GM21529 (cell line): Measurements from ENCODE around the gene SRRM5.
"Not testable (repeated sequence)": the region's sequence is repeated elsewhere in the genome, so short reads cannot be mapped to it uniquely, and the experiment has no call there.

Source experiments
- ATAC-seq: cut with Tn5 transposase; IDR thresholded peaks from one replicate; pipeline ENCODE4 v1.9.1; 2021; ENCODE audit not compliant: unreplicated experiment

Gene SRRM5

GRCh38 chr19:43611788-43612187 lies at the start of gene SRRM5:
Gene SRRM5, plus strand, starts transcription at chr19:43612088. Its CDS starts 34 bp downstream, at chr19:43612122.
- no peak for ATAC-seq

GRCh38 chr19:43562226-43562697 lies 49.6 kb upstream of the SRRM5 start:
- no peak for ATAC-seq

- peak; percentile 58 for ATAC-seq
Measured at GRCh38 chr19:43562698-43563241, 49.1 kb upstream of the SRRM5 start.

- ATAC-seq = no peak
Measured at GRCh38 chr19:43563816-43564457, 48.0 kb upstream of the SRRM5 start.

- no peak for ATAC-seq
Measured at GRCh38 chr19:43564800-43565199, 47.1 kb upstream of the SRRM5 start.

- ATAC-seq = no peak
Measured at GRCh38 chr19:43569657-43570056, 42.2 kb upstream of the SRRM5 start.

GRCh38 chr19:43570174-43570791 lies 41.6 kb upstream of the SRRM5 start:
- ATAC-seq = no peak

- ATAC-seq = no peak
Measured at GRCh38 chr19:43572171-43572588, 39.7 kb upstream of the SRRM5 start.

- ATAC-seq = no peak
Measured at GRCh38 chr19:43574424-43575155, 37.3 kb upstream of the SRRM5 start.

GRCh38 chr19:43575156-43575950 lies 36.5 kb upstream of the SRRM5 start, which contains the start of the genes PINLYP and XRCC1:
Gene PINLYP, plus strand, starts transcription at chr19:43575801. Its CDS starts 1,391 bp downstream, at chr19:43577192.
Gene XRCC1, minus strand, starts transcription at chr19:43575527. Its CDS starts 69 bp downstream, at chr19:43575458.
- peak; percentile 96 for ATAC-seq

GRCh38 chr19:43575955-43576878 lies 35.7 kb upstream of the SRRM5 start:
- no peak for ATAC-seq

- ATAC-seq = no peak
Measured at GRCh38 chr19:43578787-43579186, 33.1 kb upstream of the SRRM5 start.

GRCh38 chr19:43581467-43581866 lies 30.4 kb upstream of the SRRM5 start:
- no peak for ATAC-seq

GRCh38 chr19:43582495-43582894 lies 29.4 kb upstream of the SRRM5 start:
- no peak for ATAC-seq

- ATAC-seq = no peak
Measured at GRCh38 chr19:43584484-43584883, 27.4 kb upstream of the SRRM5 start.

- no peak for ATAC-seq
Measured at GRCh38 chr19:43586346-43586745, 25.5 kb upstream of the SRRM5 start.

GRCh38 chr19:43587029-43587428 lies 24.9 kb upstream of the SRRM5 start:
- not testable (repeated sequence) for ATAC-seq

- ATAC-seq = no peak
Measured at GRCh38 chr19:43589277-43589676, 22.6 kb upstream of the SRRM5 start.

- no peak for ATAC-seq
Measured at GRCh38 chr19:43589678-43590077, 22.2 kb upstream of the SRRM5 start.
